GM20431 (cell line): ENCODE results near the gene WDR35.
"Not testable (repeated sequence)": the region's sequence is repeated elsewhere in the genome, so short reads cannot be mapped to it uniquely, and the experiment has no call there.

Experiments
- in situ Hi-C: fragments of 300-500 bp; cut with MseI, MboI; formaldehyde crosslinking; loops from one replicate; pipeline ENCODE4 v1.15.0; 2020; ENCODE audit warnings: low sequenced_read_pairs; ENCODE audit not compliant: unreplicated experiment

WDR35 gene

DNA sequence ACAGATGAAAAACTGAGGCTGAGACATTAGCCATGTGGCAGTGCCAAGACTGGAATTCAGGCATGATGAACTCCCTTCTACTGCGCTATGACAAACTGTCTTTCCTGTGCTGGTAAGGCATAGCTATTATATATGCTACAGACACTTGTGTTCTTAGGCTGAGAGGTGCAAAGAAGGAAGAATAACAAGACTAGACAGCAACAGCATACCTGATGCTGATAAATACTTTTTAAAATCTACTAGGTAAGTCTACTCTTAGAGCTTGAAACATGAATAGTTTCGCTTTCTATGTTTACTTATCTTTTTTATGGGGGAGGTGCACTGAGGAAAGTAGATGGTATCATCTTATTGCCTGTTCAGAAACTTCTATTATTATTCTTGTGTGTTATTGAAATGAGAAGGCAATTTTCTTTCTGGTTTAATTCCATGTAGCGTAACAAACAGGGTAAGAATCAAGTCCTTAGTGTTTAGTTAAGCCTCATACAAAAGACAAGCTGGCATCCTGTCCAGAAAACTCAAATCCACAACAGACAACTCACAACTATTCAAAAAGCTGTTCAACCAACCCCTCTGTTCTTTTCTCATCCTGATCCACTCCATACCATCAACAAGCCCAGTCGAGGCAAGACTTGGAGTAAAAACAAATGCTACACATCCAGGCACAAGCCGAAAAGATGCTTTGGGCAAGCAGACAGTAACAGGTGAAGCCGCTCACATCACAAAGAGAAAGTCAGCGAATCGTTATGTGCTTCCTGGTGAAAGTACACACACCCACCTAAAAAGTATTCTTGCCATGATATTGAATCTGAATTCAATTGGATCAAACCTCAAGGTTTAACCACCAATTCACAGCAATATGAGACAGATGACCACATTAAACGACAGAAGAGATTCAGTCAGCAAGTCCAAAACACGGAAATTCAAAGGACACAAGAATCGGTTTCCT lies 89.6 kb downstream of the WDR35 start:
- in situ Hi-C loops: no loop called here

DNA sequence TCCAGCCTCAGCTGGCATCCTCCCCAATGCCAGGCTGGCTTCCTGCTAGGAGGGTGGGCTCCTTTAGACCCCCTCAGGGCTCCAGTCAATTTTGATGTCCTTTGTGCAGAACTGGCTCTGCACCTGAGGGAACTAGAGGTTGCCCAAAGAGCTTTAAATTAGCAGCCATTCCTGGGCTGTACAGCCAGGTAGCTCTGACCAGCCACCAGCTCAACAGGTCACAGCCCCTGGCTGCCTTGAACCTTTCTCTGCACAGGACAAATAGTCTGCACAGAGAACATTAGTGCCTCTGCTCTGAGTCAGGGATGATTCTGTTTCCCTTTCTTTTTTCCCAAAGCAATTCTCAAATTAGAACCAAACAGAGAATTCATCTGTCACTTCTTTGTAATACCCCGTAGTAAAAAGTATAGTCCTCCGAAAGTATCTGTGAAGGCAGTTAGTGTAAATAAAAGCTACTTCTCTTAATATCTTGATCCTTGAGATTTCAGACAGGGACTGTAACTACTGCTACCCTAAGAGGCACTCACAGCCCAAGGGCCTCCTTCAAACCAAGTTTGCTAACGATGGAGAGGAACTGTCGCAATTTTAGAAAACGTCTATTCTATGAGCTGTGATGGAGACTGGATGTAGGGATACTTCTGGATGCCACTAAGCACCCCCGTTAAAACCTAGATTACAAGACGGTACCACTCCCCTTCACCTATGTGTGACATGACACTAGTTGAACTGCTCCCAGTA lies 91.1 kb downstream of the WDR35 start:
- in situ Hi-C loops: no loop called here

DNA sequence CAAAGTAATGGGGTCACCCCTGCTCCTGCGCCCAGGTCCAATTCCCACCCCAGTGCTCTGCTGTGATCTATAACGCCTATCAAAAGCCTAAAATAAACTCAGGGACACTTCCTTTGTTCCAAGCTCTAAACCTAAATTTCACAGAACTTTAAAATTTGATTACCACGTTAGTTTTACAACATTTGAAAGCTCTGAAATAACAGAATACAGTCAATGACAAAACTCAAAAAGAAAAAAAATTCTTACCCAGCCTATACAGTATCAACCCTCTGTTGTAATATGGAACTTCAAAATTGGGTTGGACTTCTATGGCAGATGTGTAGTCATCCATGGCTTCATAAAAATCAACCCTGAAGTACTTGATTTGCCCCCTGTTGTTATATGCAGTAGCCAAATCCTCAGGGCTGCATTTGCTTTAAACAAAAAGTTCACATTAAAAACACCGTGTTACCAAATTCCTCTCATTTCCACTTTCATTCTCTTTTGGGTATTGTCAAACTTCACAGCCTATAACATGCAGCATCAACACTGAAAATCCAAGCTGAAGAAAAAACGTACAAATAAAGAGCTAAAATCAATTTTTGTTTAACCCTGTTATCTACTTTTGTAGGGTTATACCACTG lies 92.2 kb downstream of the WDR35 start:
- in situ Hi-C loops: no loop called here

DNA sequence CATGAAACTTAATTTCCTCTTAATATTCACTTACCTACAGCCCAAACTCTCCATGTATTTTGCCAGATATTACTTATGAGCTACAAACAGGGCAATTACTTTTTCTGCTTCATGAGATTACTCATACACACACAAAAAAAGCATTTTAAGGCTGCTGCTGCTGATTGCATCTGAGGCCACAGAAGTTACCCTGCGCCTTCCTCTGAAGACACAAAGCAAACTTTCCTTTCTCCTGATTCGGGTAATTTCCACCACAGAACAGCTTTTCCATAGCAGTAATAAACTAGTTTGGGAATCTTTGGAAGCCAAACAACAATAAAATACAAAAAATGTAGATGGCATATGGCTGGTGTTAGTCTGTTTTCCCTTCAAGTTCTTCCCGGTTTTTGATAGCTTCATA lies 94.4 kb downstream of the WDR35 start:
- in situ Hi-C loops: no loop called here

DNA sequence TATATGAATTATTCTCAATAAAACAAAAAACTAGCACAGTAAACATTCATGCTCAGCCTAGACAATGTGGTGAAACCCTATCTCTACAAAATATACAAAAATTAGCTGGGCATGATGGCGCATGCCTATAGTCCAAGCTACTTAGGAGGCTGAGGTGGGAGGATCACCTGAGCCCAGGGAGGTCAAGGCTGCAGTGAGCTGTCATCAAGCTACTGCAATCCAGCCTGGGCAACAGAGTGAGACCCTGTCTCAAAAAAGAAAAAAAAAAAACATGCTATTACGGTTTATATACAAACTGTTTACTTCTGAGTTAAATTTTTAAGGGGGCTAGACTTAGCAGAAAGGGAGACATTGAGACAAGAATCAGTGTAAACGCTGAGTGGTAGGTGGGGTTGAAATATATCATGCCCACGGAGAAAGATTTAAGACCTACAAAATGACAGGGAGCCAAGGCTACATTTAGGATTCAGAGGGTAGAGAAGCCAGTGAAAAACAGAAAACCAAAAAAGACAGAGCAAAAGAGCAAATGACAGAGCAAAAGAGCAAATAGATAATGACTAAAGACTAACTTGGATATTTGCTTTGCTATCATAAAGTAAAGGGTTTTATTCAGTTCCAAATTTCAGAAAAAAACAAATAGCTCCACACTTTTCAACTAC lies 95.6 kb downstream of the WDR35 start:
- in situ Hi-C loops: no loop called here

DNA sequence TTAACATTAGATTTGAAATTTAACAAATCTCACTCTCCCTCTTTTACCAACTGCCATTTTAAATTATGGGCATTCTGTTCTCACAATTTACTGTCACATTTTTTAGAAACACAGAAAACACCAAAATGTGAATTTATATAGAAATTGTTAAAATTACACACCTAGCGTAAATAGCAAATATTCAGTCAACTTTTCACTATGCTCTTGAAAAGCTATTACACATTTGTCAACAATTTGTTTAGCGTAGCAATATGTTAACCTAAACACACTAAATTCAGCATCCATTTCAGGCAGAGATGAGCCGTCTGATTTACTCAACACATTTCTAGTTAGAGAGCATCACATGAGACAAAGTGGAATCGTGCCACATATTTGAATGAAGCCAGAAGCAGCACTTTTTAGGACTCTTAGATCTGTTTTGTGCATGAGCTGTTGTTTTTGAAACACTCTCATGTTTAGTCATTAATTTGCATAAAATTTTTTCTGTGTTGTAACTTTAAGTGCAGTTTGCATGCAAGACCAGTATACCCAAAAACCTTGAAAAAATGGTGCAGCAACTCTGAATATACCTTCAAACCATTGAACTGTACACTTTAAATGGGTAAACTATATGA lies 96.3 kb downstream of the WDR35 start:
- in situ Hi-C loops: no loop called here

DNA sequence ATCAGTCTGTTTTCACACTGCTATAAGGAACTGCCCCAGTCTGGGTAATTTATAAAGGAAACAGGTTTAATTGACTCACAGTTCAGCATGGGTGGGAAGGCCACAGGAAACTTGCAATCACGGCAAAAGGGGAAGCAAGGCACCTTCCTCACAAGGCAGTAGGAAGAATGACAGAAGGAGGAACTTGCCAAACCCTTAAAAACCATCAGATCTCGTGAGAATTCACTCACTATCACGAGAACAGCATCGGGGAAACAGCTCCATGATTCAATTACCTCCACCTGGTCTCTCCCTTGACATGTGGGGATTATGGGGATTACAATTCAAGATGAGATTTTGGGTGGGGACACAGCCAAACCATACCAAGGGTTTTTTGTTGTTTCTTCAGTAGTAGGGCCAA lies 97.9 kb downstream of the WDR35 start:
- in situ Hi-C loops: not testable (repeated sequence)

DNA sequence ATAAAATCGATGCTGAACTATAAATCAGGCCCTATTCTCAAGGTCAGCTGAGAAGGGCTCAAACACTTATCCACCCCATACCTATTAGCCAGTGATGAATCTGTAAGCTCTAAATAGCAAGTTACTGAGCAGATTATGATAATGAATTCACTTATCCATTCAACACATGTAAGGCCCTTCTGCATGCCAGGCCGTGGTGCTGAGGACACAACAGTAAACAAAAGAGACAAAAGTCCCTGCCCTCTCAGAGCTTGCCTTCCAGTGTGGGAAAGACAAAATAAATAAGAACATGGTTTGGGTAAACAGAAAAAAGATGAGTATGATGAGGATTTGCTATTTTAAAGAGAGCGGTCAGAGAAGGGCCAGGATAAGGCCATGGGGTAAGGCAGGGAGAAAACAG lies 99.8 kb downstream of the WDR35 start:
- in situ Hi-C loops: no loop called here

DNA sequence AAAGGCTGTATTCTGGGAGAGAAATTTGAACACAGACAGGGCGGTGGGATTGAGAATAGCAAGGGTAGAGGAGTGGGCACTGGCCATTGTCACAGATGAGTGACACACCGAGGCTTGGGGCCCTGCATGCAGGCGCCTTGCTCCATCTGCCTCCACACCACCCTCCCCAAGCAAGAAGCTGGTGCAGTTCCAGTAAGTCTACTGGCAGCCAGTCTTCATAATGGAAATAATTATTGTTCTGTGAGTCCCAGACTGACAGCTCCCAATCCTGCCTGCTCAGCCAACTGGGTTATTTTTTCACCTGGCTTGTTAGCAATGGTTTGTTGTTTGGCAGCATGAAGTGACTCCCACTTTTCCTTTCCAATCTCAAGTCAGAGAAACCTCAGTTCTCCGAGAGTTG lies 101.1 kb downstream of the WDR35 start:
- in situ Hi-C loops: no loop called here

DNA sequence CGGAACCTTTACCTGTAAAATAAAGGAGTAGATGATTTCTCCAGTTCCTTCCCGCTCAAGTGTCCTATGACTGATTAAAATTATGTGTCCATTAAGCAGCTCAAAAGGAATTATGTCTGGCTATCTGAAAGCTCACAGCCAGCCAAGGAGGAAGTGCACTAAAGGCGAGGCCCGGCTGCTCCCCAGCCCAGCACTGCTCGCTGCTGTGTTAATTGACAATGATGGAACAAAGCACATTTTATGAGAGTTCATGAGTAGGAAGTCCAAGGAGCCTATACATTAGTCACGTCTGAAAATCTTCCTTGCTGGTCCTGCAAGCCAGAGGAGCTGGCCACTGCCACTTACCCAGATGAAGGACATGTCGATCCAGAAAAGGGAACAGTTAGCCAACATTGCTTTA lies 102.4 kb downstream of the WDR35 start:
- in situ Hi-C loops: no loop called here

DNA sequence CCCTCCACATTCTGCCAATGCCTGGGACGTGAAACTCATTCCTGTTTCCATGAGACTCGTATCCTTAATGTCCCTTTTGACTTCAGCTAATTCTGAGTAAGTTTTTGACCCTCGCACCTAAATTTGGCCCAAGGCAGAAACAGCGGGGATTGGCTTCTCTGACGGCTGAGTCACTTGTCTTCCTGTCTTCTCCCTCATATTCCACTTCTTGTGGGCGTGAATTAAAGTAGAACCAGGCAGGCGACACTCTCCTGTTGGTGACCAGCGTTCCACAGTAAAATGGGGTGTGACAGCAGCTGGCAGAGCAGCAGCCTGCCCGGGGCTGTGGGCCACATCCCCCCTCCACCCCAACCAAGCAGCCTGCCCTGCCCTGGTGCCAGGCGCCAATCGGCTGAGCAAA lies 103.6 kb downstream of the WDR35 start:
- in situ Hi-C loops: no loop called here

DNA sequence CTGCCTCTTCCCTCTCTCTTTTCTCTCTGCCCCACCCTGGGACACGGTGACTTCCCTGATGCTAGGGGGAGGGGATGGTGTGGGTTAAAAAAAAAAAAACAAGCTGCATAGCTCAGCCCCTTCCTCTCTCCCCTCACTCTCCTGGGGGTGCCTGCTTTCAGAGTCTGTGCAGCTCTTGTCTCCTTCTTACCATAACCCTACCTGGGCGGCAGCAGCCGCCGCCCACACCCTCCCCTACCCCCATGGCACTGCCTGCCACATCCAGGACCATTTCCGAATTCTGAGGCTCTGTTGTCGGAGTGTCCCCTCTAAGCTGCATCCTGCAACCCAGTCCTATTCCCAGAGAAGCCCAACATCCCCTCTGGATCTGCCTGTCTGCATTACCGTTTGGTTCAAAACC lies 104.1 kb downstream of the WDR35 start:
- in situ Hi-C loops: no loop called here

DNA sequence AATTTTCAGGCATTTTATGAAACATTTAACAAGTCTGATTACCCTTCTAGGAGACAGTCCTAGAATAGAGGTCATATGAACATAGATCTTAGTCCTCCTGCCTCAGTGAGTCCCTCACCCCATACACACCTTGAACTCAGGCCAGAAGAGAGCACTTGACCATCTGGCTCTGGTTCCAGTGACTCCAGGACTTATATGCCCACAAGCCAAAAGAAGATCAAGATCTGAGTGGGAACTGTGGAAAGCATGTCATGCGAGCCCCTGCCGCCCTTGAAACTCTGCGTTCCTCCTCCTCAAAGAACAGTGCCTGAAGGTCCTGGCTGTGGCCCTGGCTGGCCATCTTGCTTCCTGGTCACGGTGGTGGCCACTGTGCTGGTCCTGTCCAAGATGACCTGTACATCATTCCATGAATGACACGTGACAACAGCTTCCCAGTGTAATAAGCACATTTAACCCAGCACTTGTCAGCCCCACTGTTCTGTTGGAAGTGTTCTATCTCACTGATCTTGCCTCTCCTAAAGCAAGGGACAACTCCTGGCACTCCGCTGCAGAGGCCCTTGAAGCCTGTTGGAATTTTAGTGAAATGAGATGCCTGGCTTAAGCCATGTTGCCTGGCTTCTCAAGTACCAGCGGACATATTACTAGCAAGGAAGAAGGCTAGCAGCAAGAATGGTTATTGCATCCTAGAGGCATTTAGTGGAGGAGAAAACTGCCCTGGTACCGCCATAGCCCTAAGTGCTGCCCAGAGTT lies 105.8 kb downstream of the WDR35 start:
- in situ Hi-C loops: no loop called here

DNA sequence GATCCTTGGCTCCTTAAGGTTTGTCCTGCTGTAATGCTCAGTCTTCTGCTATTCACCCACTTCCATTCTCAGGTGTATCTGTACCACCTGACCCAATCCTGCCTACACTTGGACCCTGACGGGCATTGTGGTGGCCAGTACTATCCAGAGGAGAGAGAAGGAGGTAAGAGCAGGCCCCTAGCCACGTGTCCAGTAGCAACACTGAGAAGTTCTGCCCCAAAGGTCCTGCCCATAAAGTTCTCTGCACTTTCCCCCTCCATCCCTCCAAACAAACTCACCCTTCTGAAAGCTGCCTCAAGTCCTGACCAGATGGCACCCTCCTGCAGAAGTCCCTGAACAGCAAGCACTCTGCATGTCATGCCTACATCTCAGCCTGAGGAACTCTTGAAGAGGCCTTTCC lies 106.4 kb downstream of the WDR35 start:
- in situ Hi-C loops: no loop called here

DNA sequence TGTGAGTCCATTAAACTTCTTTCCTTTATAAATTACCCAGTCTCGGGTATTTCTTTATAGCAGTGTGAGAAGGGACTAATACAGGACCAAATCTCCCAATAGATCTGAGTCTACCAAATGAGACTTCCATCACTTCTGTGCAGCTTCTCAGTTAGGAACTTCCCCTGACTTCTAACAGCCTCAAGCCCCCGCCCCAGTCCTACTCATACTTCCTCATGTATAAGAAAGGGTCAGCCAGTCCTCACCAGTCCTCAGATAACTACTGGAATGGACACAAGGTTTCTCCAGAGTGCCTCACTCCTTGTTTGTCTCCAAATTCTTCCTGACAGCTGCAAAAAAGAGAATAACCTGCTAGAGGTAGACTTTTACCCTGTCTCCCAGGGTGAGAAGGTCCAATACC lies 107.6 kb downstream of the WDR35 start:
- in situ Hi-C loops: no loop called here

DNA sequence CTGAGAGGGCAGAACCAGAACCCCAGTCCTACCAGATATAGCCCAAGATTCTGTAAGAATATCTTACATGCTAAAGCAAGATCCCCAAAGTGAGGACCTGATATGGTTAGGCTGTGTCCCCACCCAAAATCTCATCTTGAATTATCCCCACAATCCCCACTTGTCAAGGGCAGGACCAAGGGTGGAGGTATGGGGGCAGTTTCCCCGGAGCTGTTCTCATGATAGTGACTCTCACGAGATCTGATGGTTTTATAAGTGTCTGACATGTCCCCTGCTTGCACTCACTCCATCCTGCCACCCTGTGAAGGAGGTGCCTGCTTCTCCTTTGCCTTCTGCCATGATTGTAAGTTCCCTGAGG lies 108.0 kb downstream of the WDR35 start:
- in situ Hi-C loops: no loop called here

DNA sequence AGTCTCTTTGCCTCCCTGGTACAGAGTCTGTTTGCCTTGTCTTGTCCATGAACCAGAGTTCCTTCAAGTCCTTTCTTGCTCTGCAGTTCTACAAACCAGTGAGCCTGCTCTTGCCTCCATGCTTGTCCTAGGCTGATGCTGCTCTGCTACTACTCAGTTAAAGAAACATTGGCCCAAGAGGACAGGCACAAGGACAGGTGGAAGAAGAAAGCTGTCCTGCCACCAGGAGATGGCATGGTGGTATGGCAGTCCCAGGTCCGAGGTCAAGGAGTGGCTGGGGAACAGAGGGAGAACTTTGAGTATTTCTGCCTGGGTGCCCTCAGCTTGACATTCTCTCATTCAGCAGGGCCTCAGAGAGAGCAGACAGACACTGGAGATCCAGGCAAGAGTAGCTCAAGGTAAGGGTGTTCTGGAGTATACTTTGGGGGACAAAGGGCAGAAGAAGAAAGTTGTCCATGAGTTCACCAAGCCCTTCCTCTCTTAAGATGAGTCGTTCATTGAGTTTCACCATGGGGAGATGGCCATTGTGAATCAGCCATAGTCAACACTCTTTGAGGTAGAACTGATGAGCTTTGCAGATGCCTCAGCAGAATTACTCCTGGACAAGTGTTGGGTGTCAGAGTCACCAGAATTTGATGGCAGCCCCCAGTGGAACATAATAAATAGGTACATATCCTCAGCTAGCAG lies 108.5 kb downstream of the WDR35 start:
- in situ Hi-C loops: no loop called here

DNA sequence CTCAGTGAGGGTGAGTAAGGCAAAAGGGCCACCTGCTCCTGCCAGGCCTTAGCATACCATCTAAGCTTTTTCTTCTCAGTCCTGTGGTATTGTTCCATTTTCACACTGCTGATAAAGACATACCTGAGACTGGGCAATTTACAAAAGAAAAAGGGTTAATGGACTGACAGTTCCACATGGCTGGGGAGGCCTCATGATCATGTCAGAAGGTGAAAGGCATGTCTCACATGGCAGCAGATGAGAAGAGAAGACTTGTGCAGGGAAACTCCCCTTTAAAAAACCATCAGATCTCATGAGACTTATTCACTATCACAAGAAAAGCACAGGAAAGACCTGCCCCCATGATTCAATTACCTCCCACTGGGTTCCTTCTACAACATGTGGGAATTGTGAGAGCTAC lies 109.7 kb downstream of the WDR35 start:
- in situ Hi-C loops: not testable (repeated sequence)

DNA sequence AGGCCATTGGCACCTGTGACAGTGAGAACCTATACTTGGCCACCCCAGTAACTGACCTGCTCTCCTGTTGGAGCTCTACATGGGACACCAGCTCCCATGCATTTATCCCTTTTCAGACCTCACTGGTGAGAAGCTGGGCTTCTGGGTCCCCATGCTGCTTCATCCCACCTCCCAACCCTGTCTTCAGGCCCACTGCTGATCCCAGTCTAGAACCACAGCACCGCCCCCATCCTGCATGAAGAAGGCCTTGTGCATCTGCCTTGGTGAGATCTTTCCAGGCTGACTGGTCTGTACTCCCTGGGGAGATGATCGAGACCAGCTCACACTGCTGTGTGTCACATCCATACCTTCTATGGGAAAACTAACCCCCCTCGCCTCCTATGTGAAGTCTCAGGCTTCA lies 110.8 kb downstream of the WDR35 start:
- in situ Hi-C loops: no loop called here
